NCI-H1092 treated with DMSO at 0.1 percent for 48 hours (cell line): ENCODE measurements around the gene NDUFAB1.
A peak's percentile ranks its signal among the peaks of the same experiment; 100 is the strongest.
"Not testable (repeated sequence)": the region's sequence is repeated elsewhere in the genome, so short reads cannot be mapped to it uniquely, and the experiment has no call there.

ENCODE experiments used
- DNase-seq: peaks from one replicate; lab custom pipeline; 2025; lab: John Stamatoyannopoulos, UW

Gene NDUFAB1

DNA sequence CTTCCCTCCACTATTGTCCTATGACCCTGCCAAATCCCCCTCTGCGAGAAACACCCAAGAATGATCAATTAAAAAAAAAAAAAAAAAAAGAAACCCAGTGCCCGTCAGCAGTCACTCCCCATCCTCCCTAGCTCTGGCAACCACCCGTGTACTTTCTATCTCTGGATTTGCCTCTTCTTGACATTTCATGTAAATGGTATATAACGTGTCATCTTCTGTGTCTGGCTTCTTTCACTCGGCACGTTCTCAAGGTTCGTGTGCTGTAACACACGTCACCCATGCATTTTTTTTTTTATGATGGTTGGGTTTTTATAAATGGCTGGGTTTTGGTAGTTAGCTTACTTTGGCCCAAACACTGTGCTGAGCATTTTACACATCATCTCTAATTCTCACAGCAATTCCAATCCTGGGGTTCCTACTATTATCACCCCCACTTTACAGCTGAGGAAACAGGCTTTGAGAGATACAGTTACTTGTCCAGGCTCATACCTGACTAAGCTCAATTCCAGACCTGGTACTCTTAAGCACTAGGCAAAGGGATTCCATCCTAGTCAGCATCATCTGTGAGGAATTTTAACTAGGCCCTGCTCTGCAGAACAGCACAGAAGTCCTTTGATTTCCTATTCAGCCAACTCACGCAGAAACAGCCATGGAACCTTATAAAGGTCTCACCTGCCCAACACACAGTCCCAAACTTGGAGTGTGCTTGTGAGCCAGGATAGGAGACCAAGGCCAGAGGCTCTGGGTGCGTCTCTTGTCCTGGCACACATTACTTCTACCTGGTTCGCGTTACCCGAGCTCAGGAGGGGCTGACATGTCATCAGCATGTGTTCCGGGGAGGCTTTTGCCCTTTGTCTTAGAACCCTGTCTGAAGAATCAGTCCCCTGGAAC is 11.7 kb downstream of the NDUFAB1 start:
- no peak for DNase-seq

DNA sequence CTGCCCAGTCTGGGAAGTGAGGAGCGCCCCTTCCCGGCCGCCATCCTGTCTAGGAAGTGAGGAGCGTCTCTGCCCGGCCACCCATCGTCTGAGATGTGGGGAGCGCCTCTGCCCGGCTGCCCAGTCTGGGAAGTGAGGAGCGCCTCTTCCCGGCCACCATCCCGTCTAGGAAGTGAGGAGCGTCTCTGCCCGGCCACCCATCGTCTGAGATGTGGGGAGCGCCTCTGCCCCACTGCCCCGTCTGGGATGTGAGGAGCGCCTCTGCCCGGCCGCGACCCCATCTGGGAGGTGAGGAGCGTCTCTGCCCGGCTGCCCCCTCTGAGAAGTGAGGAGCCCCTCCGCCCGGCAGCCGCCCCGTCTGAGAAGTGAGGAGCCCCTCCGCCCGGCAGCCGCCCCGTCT is 12.8 kb downstream of the NDUFAB1 start:
- DNase-seq, result not testable (repeated sequence)

DNA sequence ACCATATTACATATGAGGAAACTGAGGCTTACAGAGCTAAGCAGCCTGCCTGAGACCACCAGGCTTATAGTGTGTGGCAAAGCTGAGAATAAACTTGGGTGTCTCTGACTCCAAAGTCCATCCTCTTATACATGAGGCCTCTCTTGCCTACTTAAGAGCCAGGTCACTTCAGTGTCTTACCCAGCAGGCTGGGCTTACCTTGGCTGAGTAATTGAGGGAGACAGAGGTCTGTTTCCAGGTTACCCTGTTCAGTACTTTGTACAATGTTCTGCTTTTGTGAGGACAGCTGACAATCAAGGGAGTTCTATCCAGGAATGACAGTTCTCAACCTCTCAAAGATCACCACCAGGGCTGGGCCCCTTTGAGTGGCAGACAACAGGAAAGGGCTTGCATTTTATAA is 14.4 kb downstream of the NDUFAB1 start:
- DNase-seq, result no peak

DNA sequence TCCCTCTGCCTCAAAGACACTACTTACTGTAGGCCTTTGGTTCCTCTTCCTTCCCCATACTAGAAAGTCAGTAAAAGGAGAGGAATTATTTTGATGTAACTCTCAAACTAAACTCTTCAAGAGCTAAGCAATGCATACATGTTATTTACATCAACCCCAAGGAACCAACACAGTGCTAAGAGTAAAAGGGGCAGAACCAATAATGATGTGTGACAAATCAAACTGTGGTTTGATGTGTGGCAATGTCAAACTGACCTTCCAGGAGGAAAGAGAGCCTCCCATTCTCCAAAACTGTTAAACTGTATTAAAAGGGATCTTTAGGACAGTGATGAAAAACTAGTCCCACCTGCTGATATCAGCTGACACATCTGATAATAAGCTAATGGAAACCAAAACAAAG is 15.7 kb downstream of the NDUFAB1 start:
- DNase-seq, result no peak

DNA sequence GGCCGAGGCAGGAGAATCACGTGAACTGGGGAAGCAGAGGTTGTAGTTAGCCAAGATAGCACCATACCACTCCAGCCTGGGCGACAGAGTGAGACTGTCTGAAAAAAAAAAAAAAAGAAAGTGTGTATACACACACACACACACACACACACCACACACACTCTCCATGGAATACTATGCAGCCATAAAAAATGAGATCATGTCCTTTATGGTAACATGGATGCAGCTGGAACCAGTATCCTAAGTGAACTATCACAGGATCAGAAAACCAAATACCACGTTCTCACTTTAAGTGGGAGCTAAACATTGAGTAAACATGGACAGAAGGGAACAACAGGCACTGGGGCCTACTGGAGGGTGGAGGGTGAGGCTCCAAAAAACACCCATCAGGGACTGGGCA is 16.7 kb downstream of the NDUFAB1 start:
- DNase-seq, result no peak

DNA sequence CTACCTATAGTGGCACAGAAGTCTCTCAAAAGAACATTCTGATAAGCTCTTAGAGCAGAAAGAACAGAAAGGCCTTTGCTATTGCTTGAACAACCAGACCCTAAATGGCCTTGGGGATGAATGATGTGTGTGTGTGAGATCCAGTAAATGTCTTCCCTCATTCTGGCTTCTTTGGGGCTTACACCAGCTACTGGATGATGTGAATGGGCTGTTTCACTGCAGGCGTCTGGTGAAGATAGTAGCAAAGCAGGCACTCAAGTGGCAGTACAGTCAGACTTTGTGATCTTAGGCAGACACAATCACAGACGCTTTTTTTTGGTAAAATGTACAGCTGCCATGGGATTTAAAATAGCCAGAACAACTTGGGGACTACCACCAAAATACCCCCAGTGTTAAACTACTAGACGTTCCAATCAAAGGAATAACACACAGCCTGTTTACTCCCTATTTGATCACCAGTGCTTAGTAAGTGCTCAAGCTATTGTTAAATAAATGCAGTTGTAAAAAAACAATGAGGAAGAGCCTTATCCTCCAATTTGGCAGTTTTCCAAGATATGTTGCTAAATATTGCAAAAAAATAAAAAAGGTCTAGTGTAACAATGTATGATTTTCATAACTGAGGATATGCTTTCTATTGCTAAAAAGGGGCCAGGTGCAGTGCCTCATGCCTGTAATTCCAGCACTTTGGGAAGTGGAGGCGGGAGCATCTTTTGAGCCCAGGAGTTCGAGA is 17.9 kb downstream of the NDUFAB1 start:
- no peak for DNase-seq

DNA sequence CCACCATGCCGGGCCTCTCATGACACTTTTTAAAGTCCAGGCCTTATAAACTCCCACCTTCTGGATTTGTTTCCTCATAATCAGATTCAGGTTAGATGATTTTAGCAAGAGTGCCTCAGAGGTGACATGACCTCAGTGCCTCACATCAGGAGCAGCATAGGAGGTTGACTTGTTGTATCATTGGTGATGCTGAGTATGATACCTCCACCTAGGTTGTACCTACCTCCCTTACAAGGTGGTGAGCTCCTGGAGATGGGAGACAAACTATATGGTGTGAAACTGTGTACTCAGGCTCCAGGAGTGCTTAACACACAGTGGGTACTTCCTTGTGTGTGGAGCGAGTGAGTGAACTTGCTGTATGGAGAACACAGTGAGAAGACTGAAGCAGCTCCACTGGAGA is 18.6 kb downstream of the NDUFAB1 start:
- DNase-seq, result no peak

DNA sequence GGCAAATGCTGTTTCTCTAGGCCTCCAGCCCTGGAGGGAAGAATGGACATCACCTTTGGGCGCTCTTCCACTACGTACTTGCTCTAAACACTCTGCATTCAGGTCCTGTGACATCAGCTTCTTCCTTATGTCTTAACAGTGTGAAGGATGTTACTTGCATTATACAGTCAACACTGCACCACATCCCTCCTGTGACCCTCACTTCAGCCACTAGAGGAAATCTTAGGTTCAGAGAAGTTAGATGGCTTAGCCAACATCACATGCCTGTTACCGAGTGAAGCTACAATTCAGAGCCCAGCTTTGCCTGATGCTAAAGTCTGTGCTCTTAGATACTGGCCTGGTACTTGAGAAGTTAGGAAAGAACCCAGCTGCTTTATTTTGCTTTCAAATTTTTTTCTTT is 20.3 kb downstream of the NDUFAB1 start:
- DNase-seq, result no peak

DNA sequence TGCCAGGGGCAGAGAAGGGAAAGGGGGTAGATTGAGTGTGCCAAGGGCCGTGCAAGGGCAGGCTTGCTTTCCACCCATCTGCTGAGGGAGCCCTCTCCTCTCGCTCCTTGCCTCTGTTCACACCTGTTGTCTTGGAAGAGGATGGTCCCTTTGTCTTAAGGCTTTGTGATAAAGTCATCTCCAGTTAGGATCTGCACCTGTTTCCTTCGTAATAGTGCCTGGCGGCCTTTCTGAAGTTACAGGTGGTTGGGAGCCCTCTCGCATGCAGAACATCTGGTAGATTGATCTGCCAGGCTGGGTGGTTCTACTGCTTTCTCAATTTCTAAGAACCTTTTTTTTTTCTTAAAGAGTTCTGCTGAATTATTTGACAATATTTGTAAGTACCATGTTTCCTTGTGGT is 22.3 kb downstream of the NDUFAB1 start:
- no peak for DNase-seq

DNA sequence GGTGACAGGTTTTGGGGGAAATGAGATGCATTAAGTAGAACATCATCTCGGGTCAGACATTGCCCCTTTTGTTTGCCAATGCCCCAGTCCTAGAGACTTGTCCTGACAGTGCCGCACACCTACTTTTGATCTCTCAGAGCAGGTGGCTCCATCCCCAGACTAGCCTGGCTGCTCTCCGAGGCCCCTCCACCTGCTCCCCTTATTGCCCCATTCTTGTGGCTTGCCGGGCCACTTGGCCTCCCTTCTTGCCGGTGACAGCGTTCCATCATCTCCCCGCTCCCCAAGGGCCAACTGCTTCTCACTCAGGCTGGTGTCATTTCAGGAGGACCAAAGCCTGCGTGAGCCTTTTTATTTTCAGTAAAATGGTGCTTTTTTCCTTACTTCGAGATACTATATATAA is 23.7 kb downstream of the NDUFAB1 start:
- no peak for DNase-seq

DNA sequence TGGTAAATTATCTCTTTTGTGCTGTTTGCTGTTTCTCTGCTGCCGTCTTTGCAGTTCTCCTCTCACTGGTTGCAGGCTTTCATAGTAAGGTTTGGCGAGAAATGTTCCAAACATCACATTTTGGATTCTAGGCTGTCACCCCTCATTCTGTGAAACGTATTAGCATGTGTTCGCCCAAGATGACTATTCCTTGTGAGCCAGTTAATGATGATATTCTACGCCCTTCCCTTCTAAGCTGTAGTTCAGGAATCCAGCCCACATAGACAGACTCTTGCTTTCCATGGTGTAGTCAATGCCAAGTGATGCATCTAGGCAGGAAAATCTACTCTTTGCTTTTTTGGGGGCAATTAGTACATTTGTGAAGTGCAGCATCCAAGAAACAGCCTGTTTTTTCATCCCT is 24.2 kb downstream of the NDUFAB1 start:
- no peak for DNase-seq

DNA sequence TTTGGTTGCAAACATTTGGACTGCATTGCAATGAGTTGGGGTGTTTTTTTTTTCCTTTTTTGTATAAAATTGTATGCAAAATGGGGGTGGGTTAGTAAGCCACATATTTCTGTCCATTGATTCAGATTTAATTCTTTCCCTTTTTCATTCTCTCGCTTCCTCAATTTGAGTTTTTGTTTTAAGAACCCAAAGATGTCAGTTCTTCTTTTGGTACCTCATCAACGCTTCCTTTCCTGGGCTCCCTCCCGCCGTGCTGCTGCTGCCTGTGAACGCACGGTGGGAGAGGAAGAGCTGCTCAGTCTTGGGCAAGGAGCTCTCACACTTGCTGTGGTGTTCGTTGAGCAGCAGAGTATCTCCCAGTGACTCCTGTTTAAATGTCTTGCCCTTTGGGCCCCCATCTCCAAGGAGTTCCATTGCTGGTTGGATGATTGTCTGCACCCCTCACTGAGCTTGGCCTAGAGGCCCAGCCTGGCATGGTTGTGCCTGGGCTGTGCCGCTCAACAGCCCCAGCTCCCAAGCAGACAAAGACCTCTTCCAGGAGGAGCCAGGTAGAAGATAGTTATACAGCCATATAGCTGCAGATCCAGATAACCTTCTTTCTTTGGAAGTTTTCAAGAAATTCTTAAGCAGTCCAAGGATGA is 25.0 kb downstream of the NDUFAB1 start:
- no peak for DNase-seq

DNA sequence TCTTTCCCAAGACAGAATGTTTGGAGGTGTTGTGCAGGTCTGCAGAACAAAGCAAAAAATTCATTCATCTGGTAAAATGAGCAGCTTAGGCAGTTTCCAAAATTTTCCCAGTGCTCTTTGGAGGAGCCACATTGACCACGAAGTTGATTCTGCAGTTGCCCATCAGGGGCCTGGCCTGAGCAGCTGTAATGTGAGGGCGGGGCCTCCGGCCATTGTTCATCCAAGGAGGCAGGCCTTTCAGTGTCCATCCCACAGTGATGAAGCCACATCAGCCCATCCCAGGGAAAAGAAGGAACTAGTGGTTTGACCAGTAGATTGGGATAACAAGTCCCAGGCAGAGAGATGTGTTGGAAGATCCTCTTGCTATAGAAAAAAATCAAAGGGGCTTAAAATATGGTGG is 28.5 kb downstream of the NDUFAB1 start:
- no peak for DNase-seq

DNA sequence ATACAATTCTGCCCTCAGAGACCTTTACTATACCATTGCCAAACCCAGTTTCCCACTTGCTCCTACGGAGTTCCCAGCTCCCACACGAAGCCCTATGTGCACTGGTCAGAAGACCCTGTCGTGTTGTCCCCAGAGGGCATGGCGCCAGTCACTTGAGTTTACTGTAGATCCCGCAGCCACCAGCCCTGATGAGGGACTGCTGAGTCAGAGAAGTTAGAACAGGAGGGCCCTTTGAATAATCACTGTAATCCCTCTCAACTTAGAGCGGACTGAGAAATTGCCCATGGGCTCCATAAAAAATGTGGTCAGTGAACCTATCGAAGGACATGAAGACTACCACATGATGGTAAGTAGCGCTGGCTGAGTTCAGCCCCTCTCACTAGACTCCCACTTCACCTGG is 29.4 kb downstream of the NDUFAB1 start:
- DNase-seq, result no peak

DNA sequence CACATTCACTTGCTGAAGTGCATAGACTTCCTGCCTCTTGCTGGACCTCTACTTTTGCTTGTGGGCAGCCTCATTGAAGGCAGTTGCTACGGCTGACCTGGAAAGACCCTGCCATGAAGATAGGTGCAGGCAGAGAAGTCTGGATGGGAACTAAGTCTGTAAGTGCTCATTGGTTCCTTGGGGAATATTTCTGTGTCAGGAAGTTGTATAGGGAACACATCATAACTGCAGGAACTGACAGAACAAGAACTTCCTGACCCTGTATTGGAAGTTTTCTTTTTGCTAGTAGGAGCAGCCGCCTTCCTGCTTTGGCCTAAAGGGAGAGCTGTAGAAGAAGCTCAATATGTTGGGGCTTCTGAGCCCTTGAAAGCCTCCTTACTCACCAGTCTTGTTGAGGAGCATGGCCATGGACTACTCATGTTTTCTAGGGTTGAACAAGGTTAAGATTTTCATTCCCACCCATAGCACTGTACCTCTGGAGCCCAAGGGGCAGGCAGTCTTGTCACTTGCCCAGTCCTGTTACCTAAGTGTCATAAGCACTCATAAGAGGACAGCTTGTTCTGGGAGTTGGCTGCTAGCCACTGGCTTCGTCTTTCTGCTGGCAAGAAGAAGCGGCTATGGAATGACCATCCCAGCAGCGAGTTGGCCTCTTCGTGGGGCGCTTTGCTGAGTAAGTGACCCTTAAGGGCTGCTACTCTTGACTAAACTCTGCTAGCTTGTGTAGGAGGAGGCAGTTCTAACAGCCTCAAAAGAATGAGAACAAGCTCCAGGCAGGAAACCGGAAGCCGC is 31.3 kb downstream of the NDUFAB1 start:
- no peak for DNase-seq

DNA sequence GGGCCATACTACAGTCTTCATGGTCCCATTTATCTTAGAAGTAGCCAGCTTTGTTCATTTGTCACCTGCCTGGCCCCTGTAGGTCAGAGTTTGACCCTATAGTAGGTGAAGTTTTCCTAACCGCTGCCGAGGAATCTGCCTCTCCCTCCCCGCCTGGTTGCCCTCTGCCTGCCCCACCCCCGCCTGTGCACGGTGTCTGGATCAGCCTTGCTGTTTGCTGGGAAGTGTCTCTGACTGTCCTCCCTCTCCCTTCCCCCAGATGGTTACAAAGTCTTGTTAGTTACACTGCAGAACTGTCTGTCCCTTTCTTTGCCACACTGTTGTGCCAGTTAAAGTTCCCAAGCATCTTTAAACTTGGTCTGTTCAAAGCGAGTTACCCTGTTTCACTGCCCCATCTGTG is 32.9 kb downstream of the NDUFAB1 start:
- no peak for DNase-seq

DNA sequence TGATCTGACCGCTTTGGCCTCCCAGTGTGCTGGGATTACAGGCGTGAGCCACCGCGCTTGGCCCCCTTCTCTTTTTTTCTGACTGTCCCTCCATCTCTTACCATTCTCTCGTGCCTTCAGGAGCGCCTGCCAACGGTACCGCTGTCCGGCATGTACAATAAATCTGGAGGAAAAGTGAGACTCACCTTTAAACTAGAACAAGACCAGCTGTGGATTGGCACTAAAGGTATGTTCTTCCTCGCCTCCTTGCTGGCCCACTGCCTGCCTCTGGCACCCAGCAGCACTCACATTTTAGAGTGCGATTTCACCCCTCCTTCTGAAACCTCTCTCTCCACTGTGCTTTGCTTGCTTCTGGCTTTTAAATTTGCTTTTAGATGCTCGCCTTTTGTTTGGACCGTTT is 33.6 kb downstream of the NDUFAB1 start:
- DNase-seq, result no peak

DNA sequence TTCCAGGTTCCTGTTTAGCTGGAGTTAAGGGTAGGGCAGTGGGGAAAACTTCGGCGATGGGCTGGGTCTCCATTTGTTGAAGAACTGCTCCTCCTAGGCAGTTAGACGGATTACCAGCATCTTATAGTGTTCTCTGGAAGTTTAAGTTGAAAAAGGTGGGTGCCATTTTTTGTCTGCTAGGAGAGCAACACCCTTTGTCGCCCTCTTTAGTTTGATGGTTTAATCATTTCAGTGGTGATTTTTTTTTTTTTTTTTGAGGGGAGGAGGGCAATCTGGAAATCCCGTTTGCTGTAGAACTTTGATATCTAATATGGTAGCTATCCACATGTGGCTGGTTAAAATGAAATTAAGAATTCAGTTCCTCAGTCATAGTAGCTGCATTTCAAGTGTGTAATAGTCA is 34.5 kb downstream of the NDUFAB1 start:
- DNase-seq, result no peak

DNA sequence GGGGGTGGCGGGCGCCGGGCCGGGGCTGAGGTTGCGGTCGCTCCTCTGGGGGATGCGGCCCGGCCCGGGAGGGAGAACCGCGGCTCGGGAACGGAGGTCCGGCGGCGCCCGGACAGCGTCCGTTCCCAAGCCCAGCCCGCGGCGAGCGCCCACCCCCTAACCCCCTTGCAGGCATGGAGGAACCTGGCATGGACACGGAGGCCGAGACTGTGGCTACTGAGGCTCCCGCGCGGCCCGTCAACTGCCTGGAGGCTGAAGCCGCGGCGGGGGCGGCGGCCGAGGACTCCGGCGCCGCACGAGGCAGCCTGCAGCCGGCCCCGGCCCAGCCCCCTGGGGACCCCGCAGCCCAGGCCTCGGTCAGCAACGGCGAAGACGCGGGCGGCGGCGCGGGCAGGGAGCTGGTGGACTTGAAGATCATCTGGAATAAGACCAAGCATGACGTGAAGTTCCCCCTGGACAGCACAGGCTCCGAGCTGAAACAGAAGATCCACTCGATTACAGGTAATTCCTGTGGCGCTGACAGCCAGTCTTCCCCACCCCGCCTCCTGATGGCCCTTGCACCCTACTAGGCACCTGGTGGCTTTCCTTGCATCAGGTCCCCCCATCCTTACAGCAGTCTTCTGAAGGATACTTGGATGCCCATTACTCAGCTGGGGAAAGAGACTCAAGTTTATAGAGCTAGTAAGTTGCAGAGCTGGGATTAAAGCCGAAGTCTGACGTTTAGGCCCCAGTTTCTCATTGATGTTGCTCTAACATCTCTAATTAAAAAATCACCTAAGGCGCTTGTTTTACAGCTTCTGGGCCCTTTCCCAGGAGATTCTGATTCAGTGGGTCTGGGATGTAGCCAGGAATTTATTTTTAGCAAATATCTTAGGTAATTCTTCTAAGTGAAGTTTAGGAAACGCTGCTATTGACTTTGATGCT is 38.1 kb downstream of the NDUFAB1 start:
- peak; percentile 10 for DNase-seq

DNA sequence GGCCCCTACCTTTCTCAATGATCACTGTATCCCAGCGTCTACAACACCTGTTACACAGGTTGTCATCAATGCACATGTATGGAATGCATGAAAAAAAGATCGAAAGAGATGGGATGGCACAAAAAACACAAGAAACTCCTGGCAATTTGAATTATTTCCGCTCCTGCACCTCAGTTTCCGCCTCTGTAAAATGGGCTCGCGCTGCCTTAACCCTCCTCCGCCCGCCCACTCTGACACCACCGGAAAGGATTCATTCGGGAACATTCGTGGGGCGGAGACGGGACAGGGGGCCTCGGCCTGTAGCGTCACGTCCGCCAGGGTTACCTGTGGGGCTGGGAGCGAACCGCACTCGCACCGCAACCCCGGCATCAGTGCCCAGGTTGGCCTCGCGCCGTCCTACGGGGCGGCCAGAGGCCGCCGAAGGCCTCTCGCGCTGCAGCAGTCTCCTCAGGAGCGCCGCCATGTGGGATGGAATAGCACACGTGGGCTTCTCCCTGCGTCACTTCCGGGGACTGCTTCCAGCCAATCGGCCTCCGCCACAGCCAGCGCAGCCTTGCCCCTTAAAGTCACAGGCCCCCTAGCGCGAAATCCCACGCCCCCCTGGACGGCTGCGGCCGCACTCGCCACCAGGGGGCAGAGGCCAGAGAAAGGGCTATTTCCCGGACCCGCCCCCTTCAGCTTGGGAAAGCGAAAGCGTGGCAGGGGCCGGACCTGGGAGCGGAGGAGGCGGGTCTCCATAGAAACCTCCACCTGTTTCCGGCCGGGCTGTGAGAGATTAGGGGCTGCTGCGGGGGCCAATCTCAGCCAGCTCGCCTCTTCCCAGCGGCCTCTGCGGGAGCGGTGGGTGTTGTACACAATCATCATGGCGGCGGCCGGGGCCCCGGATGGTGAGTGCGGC is 39.0 kb downstream of the NDUFAB1 start, which contains the start of the genes EARS2 and UBFD1:
TSS of gene EARS2 (minus strand) at position 470 of the 898 bp plus-strand sequence. CDS start at position 463, 7 bp downstream.
TSS of gene UBFD1 (plus strand) at position 847 of the 898 bp plus-strand sequence. CDS start at position 863, 16 bp downstream.
- peak; percentile 98 for DNase-seq
